GM12873 (cell line): ENCODE results near the gene KRT1.

Source experiments
- CTCF ChIP-seq: IDR thresholded peaks from 2 replicates; pipeline ENCODE4 v1.5.1; 2012; ENCODE audit warnings: low read depth, mild to moderate bottlenecking, moderate library complexity, low read length, control low read depth; ENCODE audit not compliant: insufficient read depth; ENCODE audit errors: missing control alignments

KRT1 gene

GRCh38 chr12:52680363-52680762 is at the start of gene KRT1:
TSS of gene KRT1 (minus strand) at chr12:52680407. CDS start at chr12:52680348, 59 bp downstream.
- no peak for TF ChIP-seq CTCF

GRCh38 chr12:52729147-52729546 is 48.9 kb upstream of the KRT1 start:
- TF ChIP-seq CTCF: no peak

GRCh38 chr12:52728374-52728773 is 48.2 kb upstream of the KRT1 start:
- no peak for TF ChIP-seq CTCF

- TF ChIP-seq CTCF: no peak
These were observed 46.8 kb upstream of the KRT1 start for GRCh38 chr12:52727037-52727436.

GRCh38 chr12:52726451-52726850 is 46.2 kb upstream of the KRT1 start:
- no peak for TF ChIP-seq CTCF

- no peak for TF ChIP-seq CTCF
These were observed 44.2 kb upstream of the KRT1 start for GRCh38 chr12:52724384-52724783.

GRCh38 chr12:52722680-52723079 is 42.5 kb upstream of the KRT1 start:
- TF ChIP-seq CTCF: no peak
